ENCODE data around the gene TMEM252.

The TMEM252 gene

DNA sequence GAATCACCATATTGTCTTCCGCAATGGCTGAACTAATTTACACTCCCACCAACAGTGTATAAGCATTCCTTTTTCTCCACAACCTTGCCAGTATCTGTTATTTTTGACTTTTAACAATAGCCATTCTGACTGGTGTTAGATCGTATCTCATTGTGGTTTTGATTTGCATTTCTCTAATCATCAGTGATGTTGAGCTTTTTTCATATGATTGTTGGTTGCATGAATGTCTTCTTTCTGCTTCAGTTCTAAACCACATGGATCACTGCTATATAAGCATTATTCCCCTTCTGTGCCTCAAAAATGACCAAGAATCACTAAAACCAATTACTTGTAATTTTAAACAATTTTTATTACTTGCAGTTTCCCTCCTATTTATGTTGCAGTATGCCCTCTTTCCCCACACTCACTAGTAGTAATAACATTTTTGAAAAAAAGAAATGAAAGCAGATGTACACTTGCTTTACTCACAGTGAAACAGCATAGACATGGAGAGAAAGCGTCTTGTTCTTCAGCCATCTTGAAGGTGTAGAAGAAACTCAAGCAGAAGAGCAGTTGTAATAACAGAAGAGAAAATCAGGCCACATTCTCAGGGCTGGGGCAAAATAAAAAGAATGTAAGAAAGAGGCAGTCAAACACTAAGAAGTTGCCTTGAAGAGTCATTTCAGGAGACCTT, 4.5 kb upstream of the TMEM252 start:
- DNase-seq (ENCODE audit: low read depth in 1 of 2, low spot score in 1 of 2): no peak

- DNase-seq (ENCODE audit: low read depth in 1 of 2, low spot score in 1 of 2): no peak
These were observed 885 bp upstream of the TMEM252 start for GRCh38 chr9:68541568-68541967.

DNA sequence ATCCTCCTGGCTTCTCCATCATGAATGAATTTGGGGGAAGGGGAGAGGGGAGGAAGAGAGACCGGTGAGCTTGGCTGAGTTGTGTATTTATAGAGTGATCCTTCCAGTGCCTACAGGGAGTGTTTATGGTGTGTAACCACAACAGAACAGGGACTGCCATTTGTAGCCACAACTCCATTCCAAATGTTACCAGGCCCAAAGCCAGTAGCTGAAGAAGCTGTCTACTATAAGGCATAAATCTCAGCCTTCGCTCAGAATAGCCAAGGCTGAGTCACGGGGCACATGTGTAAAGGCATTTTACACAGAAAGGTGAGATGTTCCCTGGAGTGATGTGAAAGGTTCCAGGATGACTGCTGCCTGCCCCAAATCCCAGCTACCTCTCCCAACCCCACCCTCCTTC, 2.5 kb downstream of the TMEM252 start:
- no peak for DNase-seq (ENCODE audit: low read depth in 1 of 2, low spot score in 1 of 2)

- no peak for DNase-seq (ENCODE audit: low read depth in 1 of 2, low spot score in 1 of 2)
These were observed 3.1 kb downstream of the TMEM252 start for GRCh38 chr9:68537616-68537880.

DNA sequence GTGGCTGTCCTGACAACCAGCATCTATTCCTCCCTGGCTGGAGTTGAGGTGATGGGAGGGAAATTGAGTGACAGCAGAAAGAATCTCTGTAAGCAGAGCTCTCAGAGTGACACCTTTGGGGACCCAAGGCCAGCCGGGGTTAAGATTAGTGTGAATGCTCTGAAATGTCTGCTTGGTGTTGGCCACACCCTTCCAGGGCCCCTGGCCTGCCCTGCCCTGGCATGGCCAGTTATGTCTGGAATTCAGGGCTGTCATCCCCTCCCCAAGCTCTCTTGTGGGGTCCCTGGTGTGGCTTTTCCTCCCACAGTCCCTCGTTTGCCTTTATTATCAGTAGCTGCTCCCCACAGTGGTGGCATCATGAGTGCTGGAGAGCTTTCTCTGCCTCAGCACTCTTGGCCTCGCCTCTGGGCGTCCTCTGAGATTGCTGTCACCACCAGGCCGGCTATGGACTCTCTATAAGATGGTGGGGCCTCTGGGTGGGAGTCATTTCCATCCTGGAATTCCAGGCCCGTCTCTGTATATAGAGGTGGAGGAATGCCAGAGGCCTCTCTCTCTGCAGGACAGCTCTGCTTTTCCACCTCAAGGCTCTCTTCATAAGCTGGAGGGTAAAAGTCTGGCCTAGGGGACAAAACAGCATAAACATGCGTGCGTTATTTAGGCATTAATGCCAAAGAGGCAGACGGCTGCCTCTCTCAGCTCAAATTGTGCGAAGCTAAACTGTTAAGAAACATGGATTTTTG, 3.6 kb downstream of the TMEM252 start:
- DNase-seq (ENCODE audit: low read depth in 1 of 2, low spot score in 1 of 2): no peak

DNA sequence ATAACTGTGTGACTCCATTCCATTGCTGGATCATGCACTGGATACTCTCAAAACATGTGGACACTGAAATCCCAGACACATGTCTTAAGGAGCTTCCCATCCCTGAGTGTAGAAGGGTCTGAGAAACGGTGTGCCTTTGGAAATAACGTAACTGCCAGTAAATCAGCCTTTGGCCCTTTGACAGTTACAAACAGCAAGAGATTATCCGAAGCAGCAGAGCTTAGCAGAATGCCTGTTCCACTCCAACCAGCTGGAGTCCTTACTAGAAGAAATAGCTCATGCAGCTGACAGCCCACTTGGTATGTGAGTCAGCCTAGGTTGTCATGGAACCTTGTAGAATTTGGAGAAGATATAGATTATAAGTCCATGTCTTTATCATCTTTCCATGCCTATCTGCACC, 7.0 kb downstream of the TMEM252 start:
- DNase-seq (ENCODE audit: low read depth in 1 of 2, low spot score in 1 of 2): no peak

GRCh38 chr9:68532131-68532530, 8.6 kb downstream of the TMEM252 start:
- no peak for DNase-seq (ENCODE audit: low read depth in 1 of 2, low spot score in 1 of 2)

DNA sequence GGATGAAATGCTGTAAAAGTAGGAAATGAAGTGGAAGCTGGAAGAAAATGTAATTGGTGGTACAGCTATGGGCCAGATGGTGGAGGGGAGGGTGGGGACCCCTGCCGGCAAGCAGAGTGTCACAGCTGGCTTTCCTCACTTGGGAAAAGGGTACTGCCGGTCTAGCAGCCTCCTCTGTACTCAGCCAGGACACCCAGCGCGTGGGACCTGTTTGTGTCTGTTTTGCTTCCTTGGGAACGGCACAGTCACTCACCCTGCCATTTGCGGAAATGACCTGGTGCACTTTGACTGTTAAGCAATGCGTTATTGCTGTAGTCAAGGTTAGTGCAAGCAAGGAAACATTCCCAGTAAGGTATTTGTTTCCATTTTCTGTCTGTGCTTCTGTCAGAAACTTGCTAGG, 10.1 kb downstream of the TMEM252 start:
- no peak for DNase-seq (ENCODE audit: low read depth in 1 of 2, low spot score in 1 of 2)

GRCh38 chr9:68523367-68523936, 17.2 kb downstream of the TMEM252 start:
- DNase-seq (ENCODE audit: low read depth in 1 of 2, low spot score in 1 of 2): no peak

GRCh38 chr9:68522954-68523353, 17.7 kb downstream of the TMEM252 start:
- DNase-seq (ENCODE audit: low read depth in 1 of 2, low spot score in 1 of 2): no peak

DNA sequence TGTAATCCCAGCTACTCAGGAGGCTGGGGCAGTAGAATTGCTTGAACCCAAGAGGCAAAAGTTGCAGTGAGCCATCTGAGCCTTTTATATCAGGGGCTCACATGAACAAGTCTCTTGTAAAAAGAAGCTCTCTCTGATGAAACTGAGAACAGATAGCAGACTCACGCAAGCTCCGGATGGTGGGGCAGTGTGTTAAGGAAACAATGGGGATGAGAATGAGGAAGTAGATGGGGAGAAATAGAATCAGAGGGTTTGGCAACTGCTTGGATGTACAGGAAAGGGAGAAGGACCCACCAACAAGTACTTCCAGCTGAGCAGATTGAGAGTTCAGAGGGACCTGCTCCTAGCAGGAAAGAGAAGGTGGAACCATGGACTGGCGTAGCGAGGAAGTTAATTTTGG, 18.6 kb downstream of the TMEM252 start:
- no peak for DNase-seq (ENCODE audit: low read depth in 1 of 2, low spot score in 1 of 2)

DNA sequence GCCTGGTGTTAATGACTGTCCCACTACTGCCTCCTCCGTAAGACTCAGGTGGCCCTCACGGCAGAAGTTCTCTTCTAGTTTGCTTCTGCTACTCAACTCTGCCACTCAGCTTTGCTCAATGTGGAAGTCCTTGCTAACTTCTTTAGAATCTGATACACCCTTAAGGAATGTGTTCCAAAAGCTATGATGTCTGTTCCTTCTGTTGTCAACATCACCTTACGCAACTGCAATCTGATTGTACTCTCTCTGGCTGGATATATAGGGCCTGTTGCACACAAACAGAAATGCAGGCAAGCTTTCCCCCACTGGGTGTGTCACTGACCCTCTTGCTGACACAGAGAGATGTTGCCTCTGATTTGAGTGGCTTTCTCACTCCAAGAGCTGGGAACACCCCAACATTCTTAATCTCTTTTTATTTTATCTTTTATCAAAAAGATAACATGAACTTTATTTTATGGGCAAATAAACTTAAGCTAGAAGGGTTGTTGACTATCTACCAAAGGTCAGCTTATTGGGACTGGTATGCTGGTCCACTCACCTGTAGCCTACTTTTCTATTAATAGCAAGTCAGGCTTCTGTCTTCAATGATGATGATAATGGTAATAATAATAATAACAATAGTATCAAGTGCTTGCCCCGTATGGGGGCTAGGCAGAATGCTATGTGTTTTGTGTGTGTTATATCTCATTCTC, 25.2 kb downstream of the TMEM252 start:
- DNase-seq (ENCODE audit: low read depth in 1 of 2, low spot score in 1 of 2): no peak

DNA sequence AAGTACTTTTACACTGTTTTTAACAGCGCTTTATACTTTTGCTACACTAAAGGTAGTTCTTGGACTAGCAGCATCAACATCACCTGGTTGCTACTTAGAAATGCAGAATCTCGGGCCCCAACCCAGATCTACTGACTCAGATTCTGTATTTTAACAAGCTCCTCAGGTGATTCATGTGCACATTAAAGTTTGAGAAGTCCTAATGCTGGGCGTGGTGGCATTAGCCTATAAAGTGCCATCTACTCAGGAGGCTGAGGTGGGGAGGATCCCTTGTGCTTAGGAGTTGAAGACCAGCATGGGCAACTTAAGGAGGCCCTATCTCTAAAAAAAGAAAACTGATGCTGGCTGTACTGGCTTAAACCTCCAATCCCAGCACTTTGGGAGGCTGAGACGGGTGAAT, 26.7 kb downstream of the TMEM252 start:
- no peak for DNase-seq (ENCODE audit: low read depth in 1 of 2, low spot score in 1 of 2)

GRCh38 chr9:68513385-68513784, 27.3 kb downstream of the TMEM252 start:
- no peak for DNase-seq (ENCODE audit: low read depth in 1 of 2, low spot score in 1 of 2)

GRCh38 chr9:68509689-68510088, 31.0 kb downstream of the TMEM252 start:
- no peak for DNase-seq (ENCODE audit: low read depth in 1 of 2, low spot score in 1 of 2)

GRCh38 chr9:68508547-68508946, 32.1 kb downstream of the TMEM252 start:
- no peak for DNase-seq (ENCODE audit: low read depth in 1 of 2, low spot score in 1 of 2)

GRCh38 chr9:68507806-68508145, 32.9 kb downstream of the TMEM252 start:
- DNase-seq (ENCODE audit: low read depth in 1 of 2, low spot score in 1 of 2): no peak

DNA sequence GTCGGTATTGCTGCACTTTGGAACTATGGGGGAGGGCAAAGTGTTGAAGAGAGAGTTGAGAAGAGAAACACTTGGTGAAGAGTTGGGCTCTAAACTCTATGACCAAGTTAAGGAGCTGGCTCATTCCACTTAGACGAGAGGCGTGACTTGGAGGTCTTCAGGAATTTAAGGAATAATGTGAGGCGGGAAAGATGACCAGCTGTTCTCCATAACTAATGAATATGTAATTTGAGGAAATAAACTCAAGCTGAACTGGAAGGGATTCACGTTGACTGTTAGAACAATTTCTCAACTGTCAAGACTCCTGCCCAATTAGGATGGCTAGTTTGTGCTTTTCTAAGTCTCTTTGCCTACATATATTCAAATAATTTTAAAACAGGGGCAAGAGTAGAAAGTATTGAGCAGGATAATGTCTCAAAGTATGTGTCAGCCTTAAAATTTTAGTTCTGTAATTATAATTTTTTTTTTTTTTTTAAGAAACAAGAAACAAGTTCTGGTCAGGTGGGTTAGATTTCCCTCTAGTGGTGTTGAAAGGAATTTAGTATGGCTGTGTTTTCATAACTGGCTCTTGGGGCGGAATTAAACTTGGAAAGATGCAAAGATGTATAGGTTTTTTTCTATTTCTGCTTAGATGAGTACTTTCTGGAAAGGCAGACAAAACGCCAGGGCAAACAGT, 33.4 kb downstream of the TMEM252 start:
- no peak for DNase-seq (ENCODE audit: low read depth in 1 of 2, low spot score in 1 of 2)

DNA sequence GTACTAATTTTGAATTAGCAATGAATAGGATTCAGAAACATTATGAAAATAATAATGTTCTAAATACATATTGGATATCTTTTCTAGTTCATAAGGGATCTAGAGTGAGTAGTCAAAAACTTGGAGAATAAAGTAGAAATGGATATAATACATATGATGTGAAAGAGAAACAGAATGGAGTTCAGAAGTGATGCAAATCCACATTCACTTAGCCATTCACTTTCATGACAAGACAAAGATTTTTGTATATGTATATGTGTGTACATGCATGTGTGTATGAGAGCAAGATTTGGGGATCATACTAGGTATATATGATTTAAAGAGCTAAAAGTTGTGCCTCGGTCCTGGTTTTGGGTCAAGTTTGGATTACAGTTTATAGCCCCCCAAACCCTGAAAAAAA, 34.1 kb downstream of the TMEM252 start:
- no peak for DNase-seq (ENCODE audit: low read depth in 1 of 2, low spot score in 1 of 2)

DNA sequence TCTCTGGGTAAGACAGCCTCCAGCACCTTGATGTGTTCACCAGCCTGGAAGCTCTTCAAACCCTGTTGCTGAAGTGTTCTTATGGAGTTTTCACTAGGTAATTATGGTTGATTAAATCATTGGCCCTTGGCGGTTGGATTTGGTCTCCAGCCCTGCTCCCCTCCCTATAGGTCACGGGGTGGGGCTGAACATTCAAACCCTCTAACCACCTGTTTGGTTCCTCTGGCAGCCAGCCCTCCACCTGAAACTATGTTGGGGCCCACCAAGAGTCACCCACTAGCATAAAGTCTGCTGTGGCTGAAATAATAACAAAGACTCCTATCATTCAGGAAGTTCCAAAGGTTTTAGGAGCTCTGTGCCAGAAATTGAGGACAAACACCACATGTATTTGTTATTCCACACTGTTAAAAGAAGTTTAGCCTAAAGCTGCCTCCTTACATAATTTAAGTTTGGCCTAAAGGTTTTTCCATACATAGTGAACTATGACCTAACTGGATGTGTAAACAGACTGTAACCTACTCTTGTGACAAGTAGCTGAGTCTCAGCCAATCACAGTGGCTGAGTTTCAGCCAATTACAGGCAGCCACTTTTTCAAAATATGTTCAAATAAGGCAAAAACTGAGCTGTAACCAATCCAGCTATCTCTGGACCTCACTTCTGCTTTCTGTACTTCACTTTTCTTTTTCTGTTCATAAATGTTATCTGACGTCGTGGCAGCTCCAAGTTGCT, 34.8 kb downstream of the TMEM252 start:
- no peak for DNase-seq (ENCODE audit: low read depth in 1 of 2, low spot score in 1 of 2)

DNA sequence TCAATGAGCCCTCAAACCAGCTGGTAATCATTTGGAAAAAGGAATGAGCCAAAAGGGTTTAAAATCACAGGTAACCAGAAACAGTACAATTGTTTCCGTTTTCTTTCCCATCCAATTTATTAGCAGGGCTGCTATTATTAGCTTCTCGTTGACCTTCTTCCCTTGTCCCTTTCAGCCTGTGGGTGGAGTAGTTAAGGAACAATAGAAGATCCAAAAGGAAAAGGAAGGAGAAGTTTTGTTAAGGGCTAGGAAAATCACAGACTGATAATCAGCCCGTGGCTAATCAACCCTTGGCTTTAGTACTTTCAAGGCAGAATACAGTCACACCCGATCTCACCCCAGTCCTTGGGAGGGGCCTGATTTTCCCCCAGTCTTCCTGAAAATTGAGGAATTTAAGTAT, 38.4 kb downstream of the TMEM252 start:
- no peak for DNase-seq (ENCODE audit: low read depth in 1 of 2, low spot score in 1 of 2)

All from stimulated activated CD4-positive, alpha-beta T cell treated with anti-CD3 and anti-CD28 coated beads, Interleukin-15, amount 100 ng/mL, for 1 hour (primary cell).